ENCODE results near the gene ABHD5.

DNA sequence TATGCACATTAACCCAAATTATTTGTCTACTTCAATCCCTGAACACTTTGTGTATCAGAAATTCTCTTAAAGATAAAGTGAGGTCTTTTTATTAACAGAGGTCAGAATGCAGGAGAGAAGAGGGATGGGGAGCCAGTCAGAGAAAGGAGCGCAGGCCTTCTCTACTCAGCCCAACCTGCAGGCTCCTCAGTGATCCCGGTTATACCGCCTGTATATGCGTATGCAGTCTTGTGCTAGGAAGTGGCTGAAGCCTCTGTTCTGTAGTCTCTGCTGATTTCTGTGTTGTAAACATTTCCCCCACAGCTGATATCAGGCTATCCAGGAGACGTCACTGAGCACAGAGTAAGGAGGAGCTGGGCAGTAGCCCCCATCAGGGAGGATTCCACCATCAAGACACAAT is 57.9 kb downstream of the ABHD5 start:
- TF ChIP-seq, protein P1, sequence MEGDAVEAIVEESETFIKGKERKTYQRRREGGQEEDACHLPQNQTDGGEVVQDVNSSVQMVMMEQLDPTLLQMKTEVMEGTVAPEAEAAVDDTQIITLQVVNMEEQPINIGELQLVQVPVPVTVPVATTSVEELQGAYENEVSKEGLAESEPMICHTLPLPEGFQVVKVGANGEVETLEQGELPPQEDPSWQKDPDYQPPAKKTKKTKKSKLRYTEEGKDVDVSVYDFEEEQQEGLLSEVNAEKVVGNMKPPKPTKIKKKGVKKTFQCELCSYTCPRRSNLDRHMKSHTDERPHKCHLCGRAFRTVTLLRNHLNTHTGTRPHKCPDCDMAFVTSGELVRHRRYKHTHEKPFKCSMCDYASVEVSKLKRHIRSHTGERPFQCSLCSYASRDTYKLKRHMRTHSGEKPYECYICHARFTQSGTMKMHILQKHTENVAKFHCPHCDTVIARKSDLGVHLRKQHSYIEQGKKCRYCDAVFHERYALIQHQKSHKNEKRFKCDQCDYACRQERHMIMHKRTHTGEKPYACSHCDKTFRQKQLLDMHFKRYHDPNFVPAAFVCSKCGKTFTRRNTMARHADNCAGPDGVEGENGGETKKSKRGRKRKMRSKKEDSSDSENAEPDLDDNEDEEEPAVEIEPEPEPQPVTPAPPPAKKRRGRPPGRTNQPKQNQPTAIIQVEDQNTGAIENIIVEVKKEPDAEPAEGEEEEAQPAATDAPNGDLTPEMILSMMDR (IDR thresholded peaks at IDR 0.05) = no peak
- no peak for TF ChIP-seq POLR2A (IDR thresholded peaks at IDR 0.05)

Data from Peyer's patch (tissue), 4 donors.